Measurements from ENCODE around the gene TEKT3. TPM values are rescaled to one million over a fixed set of nuclear protein-coding genes. Genes with fewer than 3 reads are reported as not detected.

The TEKT3 gene
- total RNA-seq, 1 donor from 2014 or later, result 3.8 TPM

DNA sequence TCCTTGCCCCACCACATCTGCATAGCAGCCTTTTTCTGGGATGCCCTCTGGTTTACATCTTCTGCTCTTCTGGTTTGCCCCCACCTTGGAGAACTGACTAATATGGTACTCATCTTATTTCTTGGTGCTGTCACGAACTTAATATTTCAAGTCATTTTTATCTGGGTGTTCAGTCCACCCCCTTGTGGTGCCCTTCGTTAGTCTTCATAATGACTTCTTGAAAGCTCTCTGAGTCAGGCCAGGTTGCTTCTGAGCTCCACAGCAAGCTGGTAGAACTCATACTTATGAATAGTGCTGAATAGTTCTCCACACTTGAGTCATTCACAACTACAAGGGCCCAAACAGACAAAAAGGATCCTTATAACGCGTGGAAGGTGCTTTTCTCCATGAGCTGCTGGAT, 35.8 kb upstream of the TEKT3 start:
- Mint-ChIP-seq H3K9me3 (peaks cover 8% of the 10 kb centered on the region), H3K36me3 (peaks cover 4% of the 10 kb centered on the region), H3K4me3 (peak overlapping the region; percentile 40), H3K27me3 (ENCODE audit: low read depth) (no peaks in the 10 kb centered on the region), H3K27ac (peak overlapping the region; percentile 90), H3K4me1 (peaks cover 21% of the 10 kb centered on the region)
- TF ChIP-seq, protein P1, sequence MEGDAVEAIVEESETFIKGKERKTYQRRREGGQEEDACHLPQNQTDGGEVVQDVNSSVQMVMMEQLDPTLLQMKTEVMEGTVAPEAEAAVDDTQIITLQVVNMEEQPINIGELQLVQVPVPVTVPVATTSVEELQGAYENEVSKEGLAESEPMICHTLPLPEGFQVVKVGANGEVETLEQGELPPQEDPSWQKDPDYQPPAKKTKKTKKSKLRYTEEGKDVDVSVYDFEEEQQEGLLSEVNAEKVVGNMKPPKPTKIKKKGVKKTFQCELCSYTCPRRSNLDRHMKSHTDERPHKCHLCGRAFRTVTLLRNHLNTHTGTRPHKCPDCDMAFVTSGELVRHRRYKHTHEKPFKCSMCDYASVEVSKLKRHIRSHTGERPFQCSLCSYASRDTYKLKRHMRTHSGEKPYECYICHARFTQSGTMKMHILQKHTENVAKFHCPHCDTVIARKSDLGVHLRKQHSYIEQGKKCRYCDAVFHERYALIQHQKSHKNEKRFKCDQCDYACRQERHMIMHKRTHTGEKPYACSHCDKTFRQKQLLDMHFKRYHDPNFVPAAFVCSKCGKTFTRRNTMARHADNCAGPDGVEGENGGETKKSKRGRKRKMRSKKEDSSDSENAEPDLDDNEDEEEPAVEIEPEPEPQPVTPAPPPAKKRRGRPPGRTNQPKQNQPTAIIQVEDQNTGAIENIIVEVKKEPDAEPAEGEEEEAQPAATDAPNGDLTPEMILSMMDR (IDR thresholded peaks at IDR 0.05; ENCODE audit: unreplicated experiment), result no peak
- no peak for DNase-seq (ENCODE audit: low spot score in 2 of 2, unreplicated experiment in 2 of 2)

DNA sequence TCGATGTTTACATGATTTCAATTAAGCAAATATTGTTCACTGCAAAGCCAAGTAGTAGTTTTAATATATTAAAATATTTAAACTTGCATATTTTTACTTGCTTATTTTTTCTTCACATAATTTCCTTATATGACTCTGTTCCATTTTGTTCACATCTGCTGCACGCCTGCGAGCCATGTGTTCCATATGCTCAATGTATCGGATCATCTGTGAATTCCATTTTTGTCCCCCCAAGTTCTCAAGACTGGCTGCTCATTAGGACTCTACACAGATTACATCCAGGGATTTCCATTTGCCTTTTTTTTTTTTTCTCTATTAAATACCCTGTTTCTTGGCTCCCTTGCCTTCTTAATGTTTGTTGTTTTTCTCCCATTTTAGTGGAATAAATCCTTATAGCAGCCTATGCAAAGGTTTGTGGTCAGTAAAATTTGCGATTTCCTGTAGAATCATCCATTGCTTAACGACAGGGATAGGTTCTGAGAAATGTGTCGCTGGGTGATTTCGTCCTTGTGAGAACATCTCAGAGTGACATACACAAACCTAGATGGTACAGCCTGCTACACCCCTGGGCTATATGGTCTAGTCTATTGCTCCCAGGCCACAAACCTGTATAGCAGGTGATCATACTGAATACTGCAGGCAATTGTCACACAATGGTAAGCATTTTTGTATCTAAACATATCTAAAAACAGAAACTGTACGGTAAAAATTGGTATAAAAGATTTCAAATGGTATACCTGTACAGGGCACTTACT, 30.2 kb upstream of the TEKT3 start:
- H3K9me3 Mint-ChIP-seq, result peaks cover 7% of the 10 kb centered on the region
- H3K27me3 Mint-ChIP-seq (ENCODE audit: low read depth), result no peaks in the 10 kb centered on the region
- no peaks in the 10 kb centered on the region for H3K4me1 Mint-ChIP-seq
- DNase-seq (ENCODE audit: low spot score in 2 of 2, unreplicated experiment in 2 of 2), result no peak
- peaks cover 2% of the 10 kb centered on the region for H3K36me3 Mint-ChIP-seq
- H3K27ac Mint-ChIP-seq, result no peak overlapping the region
- no peak overlapping the region for H3K4me3 Mint-ChIP-seq
- TF ChIP-seq, protein P1 (IDR thresholded peaks at IDR 0.05; ENCODE audit: unreplicated experiment), result no peak

DNA sequence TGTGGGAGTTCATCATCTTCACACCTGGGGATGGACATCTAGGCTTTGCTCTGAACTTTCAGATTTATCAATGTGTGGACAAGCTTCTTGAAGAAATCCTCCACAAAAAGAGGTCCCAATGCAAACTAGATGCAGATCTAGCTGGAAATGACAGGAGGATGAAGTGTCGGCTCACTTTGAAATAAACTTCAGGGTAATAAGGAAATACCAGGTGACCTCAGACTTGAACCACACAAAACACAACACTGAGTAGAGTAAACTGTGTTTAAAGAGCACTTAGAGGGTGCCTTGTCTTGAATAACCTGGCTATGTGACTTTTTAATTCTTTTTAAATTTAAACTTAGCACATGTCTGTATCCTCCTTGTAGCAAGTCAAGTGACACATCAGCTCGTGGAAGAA, 27.2 kb upstream of the TEKT3 start:
- no peak for DNase-seq (ENCODE audit: low spot score in 2 of 2, unreplicated experiment in 2 of 2)

DNA sequence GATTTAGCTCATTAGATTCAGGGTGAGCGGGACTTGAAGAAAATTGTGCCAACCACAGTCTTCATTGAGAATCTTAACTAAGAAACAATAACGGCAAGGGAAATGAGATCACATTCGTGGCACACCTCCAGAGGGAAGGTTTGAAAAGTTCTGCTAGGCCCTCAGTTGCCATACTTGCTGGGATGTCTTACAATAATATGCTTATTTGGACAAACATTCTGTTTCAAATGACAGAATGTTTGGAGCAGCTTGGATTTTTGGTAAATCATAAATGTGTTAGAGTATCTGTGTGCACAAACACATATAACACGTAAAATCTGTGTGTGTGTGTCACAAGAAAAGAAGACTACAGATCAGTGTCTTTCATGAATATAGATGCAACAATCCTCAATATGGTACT, 24.6 kb upstream of the TEKT3 start:
- peaks cover 11% of the 10 kb centered on the region for H3K9me3 Mint-ChIP-seq
- no peak for DNase-seq (ENCODE audit: low spot score in 2 of 2, unreplicated experiment in 2 of 2)
- TF ChIP-seq, protein P1 (IDR thresholded peaks at IDR 0.05; ENCODE audit: unreplicated experiment), result no peak
- H3K27me3 Mint-ChIP-seq (ENCODE audit: low read depth), result no peaks in the 10 kb centered on the region
- H3K27ac Mint-ChIP-seq, result no peak overlapping the region
- no peaks in the 10 kb centered on the region for H3K36me3 Mint-ChIP-seq
- no peak overlapping the region for H3K4me3 Mint-ChIP-seq
- peaks cover 1% of the 10 kb centered on the region for H3K4me1 Mint-ChIP-seq

More for the DNA sequence above, 27.2 kb upstream of the TEKT3 start:
- H3K4me1 Mint-ChIP-seq, result no peaks in the 10 kb centered on the region
- peaks cover 11% of the 10 kb centered on the region for H3K9me3 Mint-ChIP-seq
- no peak overlapping the region for H3K4me3 Mint-ChIP-seq
- H3K36me3 Mint-ChIP-seq, result no peaks in the 10 kb centered on the region
- H3K27ac Mint-ChIP-seq, result no peak overlapping the region
- TF ChIP-seq, protein P1 (IDR thresholded peaks at IDR 0.05; ENCODE audit: unreplicated experiment), result no peak
- no peaks in the 10 kb centered on the region for H3K27me3 Mint-ChIP-seq (ENCODE audit: low read depth)

DNA sequence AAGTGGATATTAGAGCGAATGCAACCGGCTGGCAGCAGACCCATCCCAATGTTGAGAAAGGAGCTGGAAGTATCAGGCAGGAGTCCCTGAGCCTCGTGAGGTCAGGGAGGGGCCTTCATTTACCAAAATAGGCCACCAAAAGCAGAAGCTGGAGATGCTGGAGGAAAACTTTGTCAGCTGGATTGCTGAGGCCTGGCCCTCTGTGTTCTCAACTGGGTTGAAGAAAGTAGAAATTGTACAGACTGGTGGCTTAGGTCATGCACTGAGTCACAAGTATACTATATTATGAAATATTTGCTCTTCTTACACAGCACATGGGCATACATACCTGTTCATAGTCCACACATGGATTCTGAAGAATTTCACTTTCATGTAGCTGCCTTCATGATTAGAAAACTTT, 23.2 kb upstream of the TEKT3 start:
- no peaks in the 10 kb centered on the region for H3K36me3 Mint-ChIP-seq
- DNase-seq (ENCODE audit: low spot score in 2 of 2, unreplicated experiment in 2 of 2), result no peak
- TF ChIP-seq, protein P1 (IDR thresholded peaks at IDR 0.05; ENCODE audit: unreplicated experiment), result no peak
- no peak overlapping the region for H3K4me3 Mint-ChIP-seq
- H3K27ac Mint-ChIP-seq, result no peak overlapping the region
- peaks cover 1% of the 10 kb centered on the region for H3K4me1 Mint-ChIP-seq
- peaks cover 11% of the 10 kb centered on the region for H3K9me3 Mint-ChIP-seq
- no peaks in the 10 kb centered on the region for H3K27me3 Mint-ChIP-seq (ENCODE audit: low read depth)
